Bronchial epithelial cell (primary cell): ENCODE data around the gene FABP3. TPM values are rescaled to one million over a fixed set of nuclear protein-coding genes. Genes with fewer than 3 reads are reported as not detected.
"Not testable (repeated sequence)": the region's sequence is repeated elsewhere in the genome, so short reads cannot be mapped to it uniquely, and the experiment has no call there.

ENCODE experiments used
- DNase-seq: peaks from one replicate; pipeline ENCODE4 v3.0.0-alpha.2; 2010; ENCODE audit warnings: low read depth
- FAIRE-seq: peaks from 2 replicates; lab custom pipeline; 2011; peaks lifted over from hg19 to GRCh38; lab: Jason Lieb, UNC
- H3K27me3 ChIP-seq: 2 replicates; pipeline ENCODE4 v1.5.1; 2011; ENCODE audit warnings: low read length; ENCODE audit not compliant: control insufficient read depth, insufficient read depth
- H3K36me3 ChIP-seq: 2 replicates; pipeline ENCODE4 v1.5.1; 2011; ENCODE audit warnings: low read length; ENCODE audit not compliant: control insufficient read depth, insufficient read depth
- H3K4me3 ChIP-seq: 2 replicates; pipeline ENCODE4 v1.5.1; 2011; ENCODE audit warnings: mild to moderate bottlenecking, low read depth, low read length, control low read depth
- CTCF ChIP-seq: IDR thresholded peaks from 2 replicates; pipeline ENCODE4 v1.5.1; 2011; ENCODE audit warnings: mild to moderate bottlenecking, moderate library complexity, low read length, control low read depth, inconsistent platforms; ENCODE audit not compliant: insufficient read depth, severe bottlenecking
- total RNA-seq: library from RNA; depleted of rRNA; stranded (reverse); fragments of >200 nt; gene quantifications from 2 replicates; pipeline ENCODE4 v1.2.1, GENCODE V29; 2014

FABP3 gene
- total RNA-seq, 1 donor from 2014 or later, result 0.79 TPM

GRCh38 chr1:31389616-31390015 is 16.7 kb upstream of the FABP3 start:
- no peak for DNase-seq
- H3K4me3 ChIP-seq, result no peak overlapping the region
- H3K27me3 ChIP-seq, result no peaks in the 10 kb centered on the region
- H3K36me3 ChIP-seq, result no peaks in the 10 kb centered on the region
- no peak for FAIRE-seq
- TF ChIP-seq CTCF, result no peak

- no peak for TF ChIP-seq CTCF
- FAIRE-seq, result peak; percentile 13
Observed at GRCh38 chr1:31387612-31388011, 14.7 kb upstream of the FABP3 start.

GRCh38 chr1:31386576-31387243 is 13.8 kb upstream of the FABP3 start:
- H3K36me3 ChIP-seq, FAIRE-seq, H3K27me3 ChIP-seq, DNase-seq, H3K4me3 ChIP-seq: not testable (repeated sequence)

More at GRCh38 chr1:31387612-31388011, 14.7 kb upstream of the FABP3 start:
- no peaks in the 10 kb centered on the region for H3K36me3 ChIP-seq
- no peaks in the 10 kb centered on the region for H3K27me3 ChIP-seq
- no peak for DNase-seq
- no peak overlapping the region for H3K4me3 ChIP-seq

GRCh38 chr1:31383967-31384366 is 11.1 kb upstream of the FABP3 start:
- DNase-seq (no peak), FAIRE-seq (no peak)
- Histone ChIP-seq H3K27me3 (no peaks in the 10 kb centered on the region), H3K36me3 (no peaks in the 10 kb centered on the region), H3K4me3 (no peak overlapping the region)
- TF ChIP-seq CTCF, result no peak

- Histone ChIP-seq H3K36me3 (no peaks in the 10 kb centered on the region), H3K27me3 (no peaks in the 10 kb centered on the region), H3K4me3 (no peak overlapping the region)
- FAIRE-seq (no peak), DNase-seq (no peak)
- TF ChIP-seq CTCF, result no peak
Observed at GRCh38 chr1:31382379-31382989, 9.6 kb upstream of the FABP3 start.

- FAIRE-seq (no peak), DNase-seq (no peak)
- no peaks in the 10 kb centered on the region for H3K27me3 ChIP-seq
- TF ChIP-seq CTCF, result no peak
- H3K4me3 ChIP-seq, result no peak overlapping the region
- H3K36me3 ChIP-seq, result no peaks in the 10 kb centered on the region
Observed at GRCh38 chr1:31381394-31382294, 8.8 kb upstream of the FABP3 start.
